ENCODE measurements around the gene ADD2. TPM values are rescaled to one million over a fixed set of nuclear protein-coding genes. Genes with fewer than 3 reads are reported as not detected.

Gene ADD2
- total RNA-seq, 4 donors from 2014 or later: 3.2 to 4.8 (median 4.3) TPM

GRCh38 chr2:70639841-70640436 lies 128.1 kb downstream of the ADD2 start:
- no peak for TF ChIP-seq CTCF (IDR thresholded peaks at IDR 0.05)

GRCh38 chr2:70638561-70638960 lies 129.4 kb downstream of the ADD2 start:
- no peak for DNase-seq (ENCODE audit: low spot score)
- ATAC-seq (ENCODE audit: low FRiP score): no peak
- no peak for TF ChIP-seq CTCF (IDR thresholded peaks at IDR 0.05)

More at GRCh38 chr2:70639841-70640436, 128.1 kb downstream of the ADD2 start:
- DNase-seq (ENCODE audit: low spot score) (no peak), ATAC-seq (ENCODE audit: low FRiP score) (no peak)

GRCh38 chr2:70633508-70633907 lies 134.5 kb downstream of the ADD2 start:
- no peak for DNase-seq (ENCODE audit: low spot score)
- TF ChIP-seq CTCF (IDR thresholded peaks at IDR 0.05): no peak
- no peak for ATAC-seq (ENCODE audit: low FRiP score)

GRCh38 chr2:70632966-70633365 lies 135.0 kb downstream of the ADD2 start:
- ATAC-seq (ENCODE audit: low FRiP score) (no peak), DNase-seq (ENCODE audit: low spot score) (no peak)
- TF ChIP-seq CTCF (IDR thresholded peaks at IDR 0.05): no peak

GRCh38 chr2:70632388-70632787 lies 135.6 kb downstream of the ADD2 start:
- TF ChIP-seq CTCF (IDR thresholded peaks at IDR 0.05): no peak
- ATAC-seq (ENCODE audit: low FRiP score): no peak
- DNase-seq (ENCODE audit: low spot score): no peak

DNA sequence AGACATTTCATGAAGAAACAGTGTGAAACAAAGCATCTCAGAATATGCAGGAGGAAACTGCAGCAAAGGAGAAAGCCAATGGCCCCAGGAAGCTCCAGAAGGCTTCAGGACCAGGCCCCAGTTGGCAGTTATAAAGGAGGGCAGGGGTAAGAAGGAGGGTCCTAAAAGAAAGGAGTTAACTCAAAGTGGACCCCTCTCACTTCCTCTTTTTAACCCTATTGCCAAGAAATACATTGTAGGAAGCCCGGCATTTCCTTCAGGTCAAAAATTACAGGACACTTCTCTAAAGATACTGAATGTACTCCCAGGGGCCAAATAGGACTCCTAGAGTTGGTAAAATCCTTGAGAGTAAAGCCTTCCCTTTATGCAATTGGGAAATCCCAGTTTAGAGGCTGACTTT lies 137.2 kb downstream of the ADD2 start:
- no peak for TF ChIP-seq CTCF (IDR thresholded peaks at IDR 0.05)
- DNase-seq (ENCODE audit: low spot score) (no peak), ATAC-seq (ENCODE audit: low FRiP score) (no peak)

DNA sequence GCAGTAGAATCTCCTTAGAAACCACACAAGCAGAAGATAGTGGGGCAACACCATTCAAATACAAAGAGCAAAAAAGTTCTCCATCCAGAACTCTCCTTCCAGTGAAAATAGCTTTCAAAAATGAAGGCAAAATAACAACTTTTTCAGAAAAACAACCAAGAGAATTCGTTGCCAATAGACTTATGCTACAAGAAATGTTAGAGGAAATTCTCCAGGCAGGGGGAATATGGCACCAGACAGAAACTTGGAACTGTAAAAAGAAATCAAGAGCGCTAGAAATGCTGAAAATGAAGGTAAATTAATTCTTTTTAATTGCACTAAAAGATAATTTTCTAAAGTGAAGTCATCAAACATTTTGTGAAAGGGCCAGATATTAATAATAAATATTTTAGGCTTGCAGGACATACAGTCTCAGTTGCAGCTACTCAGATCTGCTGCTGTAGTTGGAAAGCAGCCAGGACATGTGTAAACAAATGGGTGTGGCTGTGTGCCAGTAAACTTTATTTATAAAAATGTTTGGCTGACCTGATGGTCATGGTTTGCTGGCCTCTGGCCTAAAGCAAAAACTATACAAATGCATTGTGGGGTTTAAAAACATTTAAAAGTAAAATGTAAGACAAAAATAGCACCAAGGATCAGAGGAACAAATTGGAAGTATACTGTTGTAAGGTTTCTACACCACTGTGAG lies 140.6 kb downstream of the ADD2 start:
- no peak for DNase-seq (ENCODE audit: low spot score)
- TF ChIP-seq CTCF (IDR thresholded peaks at IDR 0.05): no peak
- no peak for ATAC-seq (ENCODE audit: low FRiP score)

All from omental fat pad (tissue), 4 donors.